ENCODE data around the gene PRUNE2.

PRUNE2 gene

GRCh38 chr9:76638001-76638400, 267.9 kb downstream of the PRUNE2 start:
- Mint-ChIP-seq H3K27ac (no peak overlapping the region), H3K4me3 (no peak overlapping the region), H3K36me3 (ENCODE audit: low read depth) (no peaks in the 10 kb centered on the region), H3K4me1 (ENCODE audit: low read depth) (peaks cover 5% of the 10 kb centered on the region), H3K27me3 (ENCODE audit: low read depth) (peaks cover 7% of the 10 kb centered on the region), H3K9me3 (no peaks in the 10 kb centered on the region)

GRCh38 chr9:76637416-76637815, 268.5 kb downstream of the PRUNE2 start:
- no peaks in the 10 kb centered on the region for H3K9me3 Mint-ChIP-seq
- H3K4me1 Mint-ChIP-seq (ENCODE audit: low read depth) = peaks cover 5% of the 10 kb centered on the region
- H3K27ac Mint-ChIP-seq = no peak overlapping the region
- peaks cover 7% of the 10 kb centered on the region for H3K27me3 Mint-ChIP-seq (ENCODE audit: low read depth)
- no peak overlapping the region for H3K4me3 Mint-ChIP-seq
- H3K36me3 Mint-ChIP-seq (ENCODE audit: low read depth) = no peaks in the 10 kb centered on the region

GRCh38 chr9:76634356-76635054, 271.4 kb downstream of the PRUNE2 start:
- Mint-ChIP-seq H3K27ac (no peak overlapping the region), H3K36me3 (ENCODE audit: low read depth) (no peaks in the 10 kb centered on the region), H3K4me3 (no peak overlapping the region), H3K27me3 (ENCODE audit: low read depth) (no peaks in the 10 kb centered on the region), H3K4me1 (ENCODE audit: low read depth) (peaks cover 5% of the 10 kb centered on the region), H3K9me3 (no peaks in the 10 kb centered on the region)

- Mint-ChIP-seq H3K27me3 (ENCODE audit: low read depth) (peaks cover 6% of the 10 kb centered on the region), H3K9me3 (no peaks in the 10 kb centered on the region), H3K4me1 (ENCODE audit: low read depth) (no peaks in the 10 kb centered on the region), H3K27ac (no peak overlapping the region), H3K4me3 (no peak overlapping the region), H3K36me3 (ENCODE audit: low read depth) (no peaks in the 10 kb centered on the region)
Measured at GRCh38 chr9:76630916-76631315, 275.0 kb downstream of the PRUNE2 start.

- Mint-ChIP-seq H3K4me3 (no peak overlapping the region), H3K36me3 (ENCODE audit: low read depth) (no peaks in the 10 kb centered on the region), H3K4me1 (ENCODE audit: low read depth) (no peaks in the 10 kb centered on the region), H3K27ac (no peak overlapping the region), H3K27me3 (ENCODE audit: low read depth) (peaks cover 10% of the 10 kb centered on the region), H3K9me3 (no peaks in the 10 kb centered on the region)
Measured at GRCh38 chr9:76629205-76629990, 276.5 kb downstream of the PRUNE2 start.

- Mint-ChIP-seq H3K4me3 (no peak overlapping the region), H3K36me3 (ENCODE audit: low read depth) (no peaks in the 10 kb centered on the region), H3K27ac (no peak overlapping the region), H3K9me3 (no peaks in the 10 kb centered on the region), H3K27me3 (ENCODE audit: low read depth) (peaks cover 14% of the 10 kb centered on the region), H3K4me1 (ENCODE audit: low read depth) (no peaks in the 10 kb centered on the region)
Measured at GRCh38 chr9:76628155-76628554, 277.8 kb downstream of the PRUNE2 start.

GRCh38 chr9:76626980-76627379, 278.9 kb downstream of the PRUNE2 start:
- Mint-ChIP-seq H3K27me3 (ENCODE audit: low read depth) (peaks cover 21% of the 10 kb centered on the region), H3K27ac (no peak overlapping the region), H3K9me3 (no peaks in the 10 kb centered on the region), H3K4me3 (no peak overlapping the region), H3K36me3 (ENCODE audit: low read depth) (no peaks in the 10 kb centered on the region), H3K4me1 (ENCODE audit: low read depth) (no peaks in the 10 kb centered on the region)

- Mint-ChIP-seq H3K4me3 (no peak overlapping the region), H3K4me1 (ENCODE audit: low read depth) (no peaks in the 10 kb centered on the region), H3K36me3 (ENCODE audit: low read depth) (no peaks in the 10 kb centered on the region), H3K27me3 (ENCODE audit: low read depth) (peaks cover 22% of the 10 kb centered on the region), H3K27ac (no peak overlapping the region), H3K9me3 (no peaks in the 10 kb centered on the region)
Measured at GRCh38 chr9:76626141-76626540, 279.8 kb downstream of the PRUNE2 start.

- H3K9me3 Mint-ChIP-seq = no peaks in the 10 kb centered on the region
- no peak overlapping the region for H3K4me3 Mint-ChIP-seq
- H3K27me3 Mint-ChIP-seq (ENCODE audit: low read depth) = peaks cover 27% of the 10 kb centered on the region
- H3K27ac Mint-ChIP-seq = no peak overlapping the region
- H3K4me1 Mint-ChIP-seq (ENCODE audit: low read depth) = peaks cover 3% of the 10 kb centered on the region
- H3K36me3 Mint-ChIP-seq (ENCODE audit: low read depth) = no peaks in the 10 kb centered on the region
Measured at GRCh38 chr9:76624391-76625048, 281.4 kb downstream of the PRUNE2 start.

GRCh38 chr9:76620996-76621395, 284.9 kb downstream of the PRUNE2 start:
- Mint-ChIP-seq H3K36me3 (ENCODE audit: low read depth) (no peaks in the 10 kb centered on the region), H3K4me3 (no peak overlapping the region), H3K27me3 (ENCODE audit: low read depth) (peaks cover 40% of the 10 kb centered on the region), H3K4me1 (ENCODE audit: low read depth) (peaks cover 3% of the 10 kb centered on the region), H3K9me3 (no peaks in the 10 kb centered on the region), H3K27ac (no peak overlapping the region)

GRCh38 chr9:76620581-76620980, 285.3 kb downstream of the PRUNE2 start:
- no peak overlapping the region for H3K4me3 Mint-ChIP-seq
- H3K36me3 Mint-ChIP-seq (ENCODE audit: low read depth) = no peaks in the 10 kb centered on the region
- peaks cover 3% of the 10 kb centered on the region for H3K4me1 Mint-ChIP-seq (ENCODE audit: low read depth)
- no peak overlapping the region for H3K27ac Mint-ChIP-seq
- no peaks in the 10 kb centered on the region for H3K9me3 Mint-ChIP-seq
- peaks cover 44% of the 10 kb centered on the region for H3K27me3 Mint-ChIP-seq (ENCODE audit: low read depth)

- peaks cover 8% of the 10 kb centered on the region for H3K4me1 Mint-ChIP-seq (ENCODE audit: low read depth)
- no peaks in the 10 kb centered on the region for H3K36me3 Mint-ChIP-seq (ENCODE audit: low read depth)
- H3K9me3 Mint-ChIP-seq = no peaks in the 10 kb centered on the region
- peaks cover 48% of the 10 kb centered on the region for H3K27me3 Mint-ChIP-seq (ENCODE audit: low read depth)
- no peak overlapping the region for H3K4me3 Mint-ChIP-seq
- H3K27ac Mint-ChIP-seq = no peak overlapping the region
Measured at GRCh38 chr9:76619640-76620039, 286.3 kb downstream of the PRUNE2 start.

- Mint-ChIP-seq H3K4me3 (no peak overlapping the region), H3K27me3 (ENCODE audit: low read depth) (peaks cover 51% of the 10 kb centered on the region), H3K9me3 (no peaks in the 10 kb centered on the region), H3K4me1 (ENCODE audit: low read depth) (peaks cover 9% of the 10 kb centered on the region), H3K27ac (no peak overlapping the region), H3K36me3 (ENCODE audit: low read depth) (no peaks in the 10 kb centered on the region)
Measured at GRCh38 chr9:76619197-76619596, 286.7 kb downstream of the PRUNE2 start.

- Mint-ChIP-seq H3K36me3 (ENCODE audit: low read depth) (no peaks in the 10 kb centered on the region), H3K9me3 (no peaks in the 10 kb centered on the region), H3K27ac (no peak overlapping the region), H3K27me3 (ENCODE audit: low read depth) (peaks cover 50% of the 10 kb centered on the region), H3K4me3 (no peak overlapping the region), H3K4me1 (ENCODE audit: low read depth) (peaks cover 9% of the 10 kb centered on the region)
Measured at GRCh38 chr9:76618762-76619161, 287.2 kb downstream of the PRUNE2 start.

Data from T-helper 1 cell treated with Interleukin-12 subunit alpha and Interleukin-12 subunit beta and Interleukin-4 antibody, amounts not matched to agents 30 μg/mL and 1 μg/mL, for 36 hours (primary cell).